Activated CD8-positive, alpha-beta memory T cell treated with anti-CD3 and anti-CD28 coated beads for 24 hours (primary cell): ENCODE results near the gene MRM3.
"Not testable (repeated sequence)": the region's sequence is repeated elsewhere in the genome, so short reads cannot be mapped to it uniquely, and the experiment has no call there.

Source experiments
- DNase-seq: peaks from one replicate; pipeline ENCODE4 v3.0.0-alpha.2; 2020

The MRM3 gene

DNA sequence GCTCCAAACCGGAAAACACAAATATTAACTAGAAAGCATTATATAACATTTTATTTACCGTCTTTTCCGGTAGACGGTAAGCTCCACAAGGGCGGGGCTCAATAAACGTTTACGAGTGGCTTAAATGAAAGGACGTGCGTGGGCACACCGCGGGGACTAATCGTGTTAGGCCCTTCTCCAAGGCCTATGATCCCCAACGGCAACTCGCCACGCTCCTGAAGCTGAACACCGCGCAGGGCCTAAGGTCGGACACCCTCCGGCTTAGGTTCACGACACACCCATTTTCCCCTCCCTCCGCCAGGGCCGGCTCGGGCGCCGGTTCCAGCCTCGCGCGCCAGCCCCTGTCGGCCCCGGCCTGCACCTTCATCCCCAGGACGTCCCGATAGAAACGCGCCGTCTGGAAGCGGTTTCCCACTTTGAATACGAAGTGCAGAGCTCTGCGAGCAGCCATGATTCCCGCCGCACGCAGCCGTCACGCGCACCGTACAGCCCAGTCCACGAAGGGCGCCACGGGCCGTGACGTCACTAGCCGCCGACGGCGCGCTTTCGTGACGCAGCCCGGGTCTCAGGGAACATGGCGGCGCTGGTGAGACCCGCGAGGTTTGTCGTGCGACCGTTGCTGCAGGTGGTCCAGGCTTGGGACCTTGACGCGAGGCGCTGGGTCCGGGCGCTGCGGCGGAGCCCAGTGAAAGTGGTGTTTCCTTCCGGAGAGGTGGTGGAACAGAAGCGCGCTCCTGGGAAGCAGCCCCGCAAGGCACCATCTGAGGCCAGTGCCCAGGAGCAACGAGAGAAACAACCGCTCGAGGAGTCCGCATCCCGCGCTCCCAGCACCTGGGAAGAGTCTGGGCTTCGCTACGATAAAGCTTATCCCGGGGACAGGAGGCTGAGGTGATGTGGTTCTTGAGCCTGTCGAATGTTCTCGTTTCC lies at the start of gene MRM3, which contains the start of gene GLOD4:
TSS of gene MRM3 (plus strand) at position 549 of the 927 bp plus-strand sequence. CDS start at position 575, 26 bp downstream.
TSS of gene GLOD4 (minus strand) at position 476 of the 927 bp plus-strand sequence. CDS start at position 451, 25 bp downstream.
- DNase-seq: peak; percentile 100

- no peak for DNase-seq
Observed at GRCh38 chr17:732902-733720, 49.0 kb upstream of the MRM3 start.

DNA sequence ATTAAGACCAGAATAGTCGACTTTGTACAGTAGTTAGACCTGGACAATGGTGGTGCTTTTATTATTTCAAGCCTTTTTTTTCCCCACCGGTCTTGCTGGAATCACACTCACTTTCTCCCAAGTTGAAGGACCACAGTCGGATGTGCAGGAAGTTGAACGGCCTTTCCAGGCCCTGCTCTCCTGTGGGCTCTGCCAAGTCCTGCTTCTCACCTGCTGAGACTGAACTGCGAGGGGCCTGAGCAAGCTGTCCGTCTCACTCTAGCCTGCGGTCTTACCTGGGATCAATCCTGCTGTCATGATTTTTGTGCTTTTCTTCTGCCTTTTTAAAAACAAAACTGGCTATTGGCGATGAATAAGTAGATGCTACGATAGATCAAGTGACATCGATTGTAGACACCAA lies 48.4 kb upstream of the MRM3 start:
- no peak for DNase-seq

DNA sequence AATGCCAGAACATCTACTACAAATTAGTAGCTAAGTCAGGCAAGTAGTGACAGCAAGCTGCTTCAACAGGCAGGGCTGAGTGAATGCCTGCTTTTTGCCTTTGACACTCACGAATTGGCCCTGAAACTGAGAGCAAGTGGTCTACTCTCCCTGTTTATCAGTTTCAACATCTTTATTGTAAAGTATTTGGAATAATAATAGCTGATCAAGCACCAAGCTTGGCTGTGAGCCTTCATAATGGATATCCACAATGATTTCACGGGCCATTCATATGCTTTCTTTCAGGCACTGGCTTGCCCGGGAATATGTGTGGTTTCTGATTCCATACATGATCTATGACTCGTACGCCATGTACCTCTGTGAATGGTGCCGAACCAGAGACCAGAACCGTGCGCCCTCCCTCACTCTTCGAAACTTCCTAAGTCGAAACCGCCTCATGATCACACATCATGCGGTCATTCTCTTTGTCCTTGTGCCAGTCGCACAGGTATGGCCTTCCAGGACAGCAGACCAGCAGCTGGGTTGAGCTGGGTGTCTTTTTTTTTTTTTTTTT lies 44.5 kb upstream of the MRM3 start:
- no peak for DNase-seq

DNA sequence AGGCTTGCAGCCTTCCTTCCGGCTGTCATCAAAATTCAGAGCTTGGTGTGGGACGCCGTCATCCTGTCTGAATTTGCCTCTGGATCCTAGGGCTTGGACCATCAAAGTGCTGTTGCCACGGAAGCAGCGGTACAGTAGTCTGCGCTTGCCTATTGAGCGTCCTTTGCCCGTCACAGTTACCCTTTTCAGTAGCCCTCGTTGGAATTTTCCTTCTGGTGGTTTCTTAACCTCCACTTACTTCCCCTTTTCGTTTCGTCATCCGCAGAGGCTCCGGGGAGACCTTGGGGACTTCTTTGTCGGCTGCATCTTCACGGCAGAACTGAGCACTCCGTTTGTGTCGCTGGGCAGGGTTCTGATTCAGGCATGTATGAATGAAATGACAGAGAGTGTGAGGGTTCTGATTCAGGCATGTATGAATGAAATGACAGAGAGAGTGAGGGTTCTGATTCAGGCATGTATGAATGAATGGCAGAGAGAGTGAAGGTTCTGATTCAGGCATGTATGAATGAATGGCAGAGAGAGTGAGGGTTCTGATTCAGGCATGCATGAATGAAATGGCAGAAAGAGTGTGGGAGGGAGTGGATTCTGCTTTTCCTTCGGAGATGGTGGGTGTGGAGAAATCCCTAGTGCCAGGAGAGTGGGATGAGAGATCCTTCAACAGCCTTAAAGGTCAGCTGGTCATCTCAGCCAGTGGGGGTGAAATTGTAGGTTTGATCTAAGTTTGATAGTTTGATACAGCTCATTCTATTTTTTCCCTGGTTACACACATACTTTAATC lies 41.7 kb upstream of the MRM3 start:
- DNase-seq: no peak

DNA sequence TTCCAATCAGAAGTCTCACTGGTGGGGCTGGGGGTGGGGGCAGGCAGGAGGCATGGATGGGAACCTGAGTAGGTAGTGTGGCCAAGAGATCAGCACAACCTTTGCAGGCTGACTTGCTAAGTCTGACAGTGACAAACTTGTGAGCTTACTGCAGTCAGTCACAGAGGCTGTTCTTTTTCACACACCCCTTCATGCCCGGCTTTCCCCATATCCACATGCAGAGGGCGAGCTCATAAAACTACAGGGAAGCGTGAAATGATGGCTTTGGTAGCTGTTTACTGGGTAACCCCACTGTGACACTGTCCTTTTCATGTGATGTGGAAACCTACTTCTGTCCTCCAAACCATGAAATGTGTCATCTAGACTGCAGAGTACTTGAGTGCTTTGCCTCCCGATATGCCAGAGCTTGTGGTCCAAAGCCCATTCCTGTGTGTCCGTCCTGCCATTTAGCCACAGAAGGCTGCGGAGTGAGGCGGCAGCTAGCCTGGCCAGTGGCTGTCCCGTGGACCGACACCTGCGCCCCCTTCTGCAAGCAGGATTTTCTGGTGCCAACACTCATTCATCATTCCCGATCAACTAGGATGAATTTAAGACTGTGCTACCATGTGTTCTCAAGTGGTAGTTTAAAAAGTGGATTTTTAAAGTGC lies 39.9 kb upstream of the MRM3 start:
- no peak for DNase-seq

DNA sequence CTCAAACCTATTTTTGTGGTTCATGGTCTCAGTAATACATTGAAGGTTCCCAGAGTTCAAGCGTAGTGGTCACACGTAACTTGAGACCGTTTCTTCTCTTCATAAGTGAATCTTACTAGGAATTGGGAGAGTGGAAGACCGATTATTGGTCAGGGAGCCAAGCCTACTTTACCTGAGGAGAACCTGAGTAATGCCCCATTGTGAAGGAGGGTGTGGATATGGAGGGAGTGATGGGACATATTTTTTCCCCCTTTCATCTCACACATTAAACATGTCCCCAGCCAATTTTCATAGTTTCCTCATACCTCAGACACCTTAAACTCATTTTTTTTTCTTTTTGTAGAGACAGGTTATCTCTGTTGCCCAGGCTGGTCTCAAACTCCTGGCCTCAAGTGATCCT lies 39.0 kb upstream of the MRM3 start:
- no peak for DNase-seq

- DNase-seq: no peak
Observed at GRCh38 chr17:744937-745336, 37.2 kb upstream of the MRM3 start.

DNA sequence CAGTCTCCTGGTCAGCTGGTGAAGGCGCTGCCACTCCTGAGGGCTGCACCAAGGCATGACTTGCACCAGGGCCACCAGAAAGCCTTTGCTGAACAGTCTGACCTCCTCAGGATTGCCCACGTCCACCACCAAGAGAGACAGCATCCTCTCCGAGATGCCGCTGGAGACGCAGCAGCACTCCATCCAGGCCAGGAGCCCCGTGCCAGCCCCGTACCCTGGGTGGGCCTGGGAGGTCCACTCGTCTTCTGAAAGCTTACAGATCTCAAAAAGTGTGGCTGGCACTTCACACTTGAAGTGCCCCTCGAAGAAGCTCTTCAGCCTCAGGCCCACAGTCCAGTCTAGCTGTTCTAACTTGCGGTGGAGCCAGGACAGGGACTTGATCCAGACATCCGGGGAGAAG lies 36.7 kb upstream of the MRM3 start:
- DNase-seq: no peak

GRCh38 chr17:746181-746580 lies 36.0 kb upstream of the MRM3 start:
- DNase-seq: no peak

DNA sequence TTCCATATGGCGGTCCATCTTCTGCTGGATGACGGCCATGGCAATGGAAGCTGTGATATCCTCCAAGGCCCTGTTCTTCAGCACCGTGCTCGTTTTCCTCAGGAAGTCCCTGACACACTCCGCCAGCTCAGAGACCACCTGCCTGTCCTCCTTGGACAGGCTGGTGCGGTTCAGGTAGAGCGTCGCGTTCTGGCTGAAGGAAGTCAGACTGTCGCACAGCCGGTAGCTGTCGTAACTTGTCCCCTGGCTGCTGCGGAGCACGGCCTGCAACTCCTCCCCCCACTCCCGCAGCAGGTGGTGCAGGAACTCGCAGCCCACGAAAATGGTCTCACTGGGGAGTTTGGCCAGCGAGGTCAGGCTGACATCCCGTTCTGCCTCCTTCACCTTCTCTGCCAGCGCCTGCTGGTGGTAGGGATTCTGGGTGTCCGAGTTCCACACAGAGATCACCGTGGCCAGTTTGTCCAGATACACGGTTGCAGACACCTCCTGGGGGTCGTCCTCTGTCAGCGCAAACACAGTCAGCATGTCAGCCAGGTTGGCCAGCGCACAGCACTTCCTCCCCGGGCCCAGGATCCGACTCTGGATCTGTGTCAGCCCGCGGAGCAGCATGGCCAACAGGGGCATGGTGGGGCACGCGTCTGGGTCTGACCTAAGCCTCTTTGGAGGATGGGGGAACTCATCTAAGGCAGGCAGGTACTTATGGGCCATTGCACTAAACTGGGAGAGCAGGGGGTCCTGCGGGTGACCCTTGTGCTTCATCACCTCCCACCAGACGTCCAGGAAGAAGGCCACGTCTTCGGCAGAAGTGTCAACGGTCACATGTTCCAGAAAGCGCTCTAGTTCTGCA lies 35.1 kb upstream of the MRM3 start:
- DNase-seq: no peak

GRCh38 chr17:748604-749003 lies 33.5 kb upstream of the MRM3 start:
- not testable (repeated sequence) for DNase-seq

DNA sequence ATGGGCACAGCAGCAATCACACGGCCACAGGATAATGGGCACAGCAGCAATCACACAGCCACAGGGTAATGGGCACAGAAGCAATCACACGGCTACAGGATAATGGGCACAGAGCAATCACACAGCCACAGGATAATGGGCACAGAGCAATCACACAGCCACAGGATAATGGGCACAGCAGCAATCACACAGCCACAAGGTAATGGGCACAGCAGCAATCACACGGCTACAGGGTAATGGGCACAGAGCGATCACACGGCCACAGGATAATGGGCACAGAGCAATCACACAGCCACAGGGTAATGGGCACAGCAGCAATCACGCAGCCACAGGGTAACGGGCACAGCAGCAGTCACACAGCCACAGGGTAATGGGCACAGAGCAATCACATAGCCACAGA lies 32.8 kb upstream of the MRM3 start:
- not testable (repeated sequence) for DNase-seq

DNA sequence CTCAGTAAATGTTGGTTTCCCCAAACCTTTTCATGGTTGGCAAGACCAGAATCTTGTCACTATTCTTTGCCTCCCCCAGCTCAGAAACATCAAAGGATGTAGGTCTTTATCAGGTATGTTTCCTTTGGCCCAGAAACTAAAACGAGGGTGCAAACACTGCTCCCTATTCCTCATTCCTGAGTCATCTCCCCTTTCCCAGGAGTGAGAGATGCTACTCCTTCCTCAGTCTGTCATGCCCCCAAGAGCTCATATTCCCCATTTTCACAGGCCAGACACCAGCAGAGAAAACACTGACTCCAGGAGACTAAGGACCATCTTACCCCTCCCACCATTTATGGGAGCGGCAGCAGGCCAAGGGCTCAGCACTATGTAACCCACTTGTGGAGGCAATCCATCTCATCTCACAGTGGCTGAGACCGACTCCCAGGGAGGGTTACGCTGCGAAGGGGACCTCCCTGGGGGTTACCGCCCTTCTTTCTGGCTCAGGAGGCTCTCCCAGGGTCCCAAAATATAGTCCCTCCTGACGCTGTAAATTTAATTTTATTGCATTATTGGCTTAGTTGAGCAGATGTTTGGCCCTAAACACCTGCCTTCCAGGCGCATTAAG lies 31.6 kb upstream of the MRM3 start:
- no peak for DNase-seq

DNA sequence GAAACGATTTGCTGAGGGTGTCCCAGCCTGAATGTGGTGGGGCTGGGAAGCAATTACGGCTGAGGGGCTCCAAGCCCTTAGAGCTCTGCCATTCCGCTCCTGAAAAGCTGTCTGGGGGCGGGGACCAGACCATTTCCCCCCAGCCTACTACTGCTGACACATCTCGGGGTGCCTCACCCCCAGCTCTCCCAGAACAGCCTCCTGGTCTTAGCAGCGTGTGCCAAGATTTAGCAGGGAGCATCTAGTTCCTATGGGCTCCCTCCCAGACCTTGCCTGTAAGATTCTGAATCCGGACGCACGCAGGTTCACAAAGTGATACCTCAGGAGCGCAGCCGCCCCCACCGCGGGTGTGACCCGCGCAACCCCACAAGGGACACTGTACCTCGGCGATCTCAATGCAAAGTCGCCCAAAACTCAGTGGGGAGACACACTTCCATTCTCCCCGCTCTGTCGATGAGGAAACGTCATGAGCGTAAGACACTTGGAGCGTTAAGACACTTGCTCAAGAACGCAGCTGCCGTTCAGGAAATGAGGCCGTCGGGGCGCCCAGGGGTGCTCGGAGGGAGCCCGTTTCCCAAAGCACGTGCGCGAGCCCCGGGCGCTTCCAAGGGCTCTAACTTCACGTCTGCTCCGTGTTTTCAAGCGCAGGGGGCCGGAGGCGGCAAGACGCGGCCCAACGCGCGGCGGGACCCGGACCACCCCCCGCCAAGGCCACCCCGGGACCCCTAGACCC lies 30.7 kb upstream of the MRM3 start:
- no peak for DNase-seq

GRCh38 chr17:752002-752619 lies 30.0 kb upstream of the MRM3 start, which contains the start of gene GEMIN4:
Gene GEMIN4, minus strand, starts transcription at chr17:752264. Its CDS starts 122 bp downstream, at chr17:752142.
- peak; percentile 100 for DNase-seq

DNA sequence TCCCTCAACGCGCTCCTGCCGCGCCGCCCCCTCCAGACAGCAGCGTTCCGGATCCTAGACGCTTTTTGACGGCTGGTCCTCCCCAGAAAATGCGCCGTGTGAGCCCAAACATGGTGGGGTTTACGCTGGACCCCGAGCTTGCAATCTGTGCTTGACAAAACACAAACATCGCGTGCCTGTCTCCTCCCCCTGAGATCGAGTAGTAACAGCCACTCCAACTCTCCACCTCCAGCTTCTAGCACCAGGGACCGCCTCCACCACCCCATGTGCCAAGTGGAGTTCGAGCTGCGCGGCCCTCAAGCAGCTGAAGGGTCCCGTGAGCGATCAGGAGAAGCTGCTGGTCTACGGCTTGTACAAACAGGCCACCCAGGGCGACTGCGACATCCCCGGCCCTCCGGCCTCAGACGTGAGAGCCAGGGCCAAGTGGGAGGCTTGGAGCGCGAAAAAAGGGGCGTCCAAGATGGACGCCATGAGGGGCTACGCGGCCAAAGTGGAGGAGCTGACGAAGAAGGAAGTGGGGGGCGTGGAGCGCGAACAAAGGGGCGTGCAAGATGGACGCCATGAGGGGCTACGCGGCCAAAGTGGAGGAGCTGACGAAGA lies 29.4 kb upstream of the MRM3 start:
- no peak for DNase-seq

GRCh38 chr17:753418-753817 lies 28.7 kb upstream of the MRM3 start:
- DNase-seq: no peak
